Measurements from ENCODE around the gene STK11IP. TPM values are rescaled to one million over a fixed set of nuclear protein-coding genes. Genes with fewer than 3 reads are reported as not detected.

STK11IP gene
- total RNA-seq, 1 experiment from 2014 or later, result 35.6 TPM

DNA sequence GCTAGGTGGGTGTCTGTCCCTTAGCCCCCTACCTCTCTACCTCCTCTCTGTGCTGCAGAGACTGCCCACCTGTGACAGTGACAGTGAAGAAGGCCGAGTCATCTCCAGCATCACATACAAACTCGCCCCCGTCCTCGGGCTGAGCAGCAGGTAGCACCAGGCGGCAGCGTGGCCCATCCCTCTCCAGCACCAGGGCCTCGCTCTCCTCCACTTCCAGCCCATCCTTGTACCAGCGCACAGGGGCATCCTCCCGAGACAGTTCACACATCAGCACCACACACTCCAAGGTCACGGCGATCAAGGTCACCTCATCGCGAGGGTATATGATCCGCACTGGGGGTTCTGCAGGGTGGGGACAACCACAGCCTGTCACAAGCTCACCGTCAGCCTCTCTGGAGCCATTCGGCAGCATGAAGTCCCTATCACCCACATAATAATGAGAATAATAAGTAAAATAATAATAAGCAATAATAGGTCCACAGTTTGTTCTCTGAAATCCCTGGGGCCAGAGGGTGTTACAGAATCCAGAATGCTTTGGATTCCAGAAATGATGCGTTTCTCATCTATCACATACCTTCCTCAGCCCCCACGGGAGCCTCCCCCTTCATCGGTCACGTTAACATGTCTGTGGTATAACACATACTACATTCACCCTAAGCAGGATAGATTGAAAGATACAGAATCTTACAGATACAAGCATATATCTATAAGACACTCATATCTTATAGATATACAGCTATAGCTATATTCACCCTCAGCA is 38.3 kb upstream of the STK11IP start:
- H3K27ac ChIP-seq (ENCODE audit: low read depth, low read length, poor library complexity, severe bottlenecking), result no peak overlapping the region
- POLR2A ChIA-PET (ENCODE audit: low non-redundant PET), result no interaction called here
- H3K4me3 ChIP-seq (ENCODE audit: low read depth, low read length, poor library complexity, severe bottlenecking), result no peak overlapping the region
- CTCF ChIA-PET, result interaction anchor here (0.6 to 1.2 kb wide), 3 partner anchors 122 to 130 kb away, joined by 3 to 5 read pairs (median 4); no protein-coding TSS in a partner anchor
- no peaks in the 10 kb centered on the region for H3K4me1 ChIP-seq (ENCODE audit: insufficient read depth, low read length, poor library complexity, severe bottlenecking)
- H3K27me3 ChIP-seq (replicated peaks; ENCODE audit: insufficient read depth, low read depth, low read length, poor library complexity), result no peaks in the 10 kb centered on the region
- no peaks in the 10 kb centered on the region for H3K9me3 ChIP-seq (ENCODE audit: low read depth, low read length, poor library complexity, severe bottlenecking)
- no TSS peak for BruUV-seq (replicated peaks)
- H3K36me3 ChIP-seq (ENCODE audit: insufficient read depth, low read length, poor library complexity, severe bottlenecking), result no peaks in the 10 kb centered on the region
- intact Hi-C loops (cut with micrococcal nuclease; ENCODE audit: unreplicated experiment), result no loop called here
- DNase-seq (ENCODE audit: low spot score), result no peak
- TF ChIP-seq, protein P1, sequence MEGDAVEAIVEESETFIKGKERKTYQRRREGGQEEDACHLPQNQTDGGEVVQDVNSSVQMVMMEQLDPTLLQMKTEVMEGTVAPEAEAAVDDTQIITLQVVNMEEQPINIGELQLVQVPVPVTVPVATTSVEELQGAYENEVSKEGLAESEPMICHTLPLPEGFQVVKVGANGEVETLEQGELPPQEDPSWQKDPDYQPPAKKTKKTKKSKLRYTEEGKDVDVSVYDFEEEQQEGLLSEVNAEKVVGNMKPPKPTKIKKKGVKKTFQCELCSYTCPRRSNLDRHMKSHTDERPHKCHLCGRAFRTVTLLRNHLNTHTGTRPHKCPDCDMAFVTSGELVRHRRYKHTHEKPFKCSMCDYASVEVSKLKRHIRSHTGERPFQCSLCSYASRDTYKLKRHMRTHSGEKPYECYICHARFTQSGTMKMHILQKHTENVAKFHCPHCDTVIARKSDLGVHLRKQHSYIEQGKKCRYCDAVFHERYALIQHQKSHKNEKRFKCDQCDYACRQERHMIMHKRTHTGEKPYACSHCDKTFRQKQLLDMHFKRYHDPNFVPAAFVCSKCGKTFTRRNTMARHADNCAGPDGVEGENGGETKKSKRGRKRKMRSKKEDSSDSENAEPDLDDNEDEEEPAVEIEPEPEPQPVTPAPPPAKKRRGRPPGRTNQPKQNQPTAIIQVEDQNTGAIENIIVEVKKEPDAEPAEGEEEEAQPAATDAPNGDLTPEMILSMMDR (conservative IDR thresholded peaks at IDR 0.05; ENCODE audit: low read depth, low read length), result no peak
- TF ChIP-seq EZH2 (IDR thresholded peaks at IDR 0.05; ENCODE audit: borderline replicate concordance, low read depth, low read length, poor library complexity, severe bottlenecking), result no peak

DNA sequence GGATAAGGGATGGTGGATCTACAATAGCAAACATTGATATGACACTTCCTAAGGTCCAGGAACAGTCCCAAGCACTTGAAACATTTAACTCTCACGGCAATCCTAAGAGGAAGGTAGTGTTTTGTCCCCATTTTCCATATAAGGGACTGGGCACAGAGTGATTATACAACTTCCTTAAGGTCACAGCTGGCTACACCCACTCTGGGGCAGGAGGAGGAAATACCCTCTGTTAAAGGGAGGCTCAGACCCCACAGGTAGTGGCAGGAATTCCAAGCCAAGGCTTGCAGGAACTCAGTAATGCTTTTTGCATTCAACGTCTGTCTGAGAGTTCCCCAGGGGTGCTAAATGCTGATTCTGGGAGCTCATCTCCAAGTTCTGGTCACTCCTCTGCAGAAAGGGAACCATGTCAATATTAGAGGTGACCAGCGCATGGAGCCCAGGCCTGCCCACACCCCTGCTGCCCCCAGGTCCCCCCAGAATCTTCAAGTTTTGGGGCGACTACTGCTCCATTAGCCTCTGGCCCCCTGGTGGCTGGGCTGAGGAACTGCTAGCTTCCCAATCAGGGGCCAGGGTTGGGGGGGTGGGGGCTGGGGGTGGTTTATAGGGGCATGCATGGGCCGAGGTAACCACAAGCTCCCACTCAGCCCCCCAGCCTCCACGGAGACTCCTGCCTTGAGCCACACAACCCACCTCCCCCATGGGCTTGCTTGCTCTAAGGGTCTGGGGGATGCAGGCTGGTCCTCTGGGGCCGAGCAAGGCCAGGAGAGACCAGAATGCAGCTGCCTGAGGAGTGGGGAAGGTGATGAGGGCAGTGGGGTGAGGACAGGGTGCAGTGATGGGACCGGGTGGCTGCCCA is 37.4 kb upstream of the STK11IP start:
- Histone ChIP-seq H3K36me3 (ENCODE audit: insufficient read depth, low read length, poor library complexity, severe bottlenecking) (no peaks in the 10 kb centered on the region), H3K4me1 (ENCODE audit: insufficient read depth, low read length, poor library complexity, severe bottlenecking) (no peaks in the 10 kb centered on the region), H3K4me3 (ENCODE audit: low read depth, low read length, poor library complexity, severe bottlenecking) (no peak overlapping the region), H3K9me3 (ENCODE audit: low read depth, low read length, poor library complexity, severe bottlenecking) (no peaks in the 10 kb centered on the region), H3K27me3 (replicated peaks; ENCODE audit: insufficient read depth, low read depth, low read length, poor library complexity) (no peaks in the 10 kb centered on the region), H3K27ac (ENCODE audit: low read depth, low read length, poor library complexity, severe bottlenecking) (no peak overlapping the region)
- BruUV-seq (replicated peaks), result no TSS peak
- ChIA-PET CTCF (interaction anchor here (0.5 to 1.2 kb wide), 9 partner anchors 16 to 169 kb away, joined by 3 to 6 read pairs (median 3); partner anchors contain the start of genes CHPF, DES, GMPPA and TMEM198), POLR2A (ENCODE audit: low non-redundant PET) (no interaction called here)
- intact Hi-C loops (cut with micrococcal nuclease; ENCODE audit: unreplicated experiment), result no loop called here
- DNase-seq (ENCODE audit: low spot score), result no peak
- TF ChIP-seq, protein P1 (conservative IDR thresholded peaks at IDR 0.05; ENCODE audit: low read depth, low read length), result peak; percentile 67
- no peak for TF ChIP-seq EZH2 (IDR thresholded peaks at IDR 0.05; ENCODE audit: borderline replicate concordance, low read depth, low read length, poor library complexity, severe bottlenecking)

DNA sequence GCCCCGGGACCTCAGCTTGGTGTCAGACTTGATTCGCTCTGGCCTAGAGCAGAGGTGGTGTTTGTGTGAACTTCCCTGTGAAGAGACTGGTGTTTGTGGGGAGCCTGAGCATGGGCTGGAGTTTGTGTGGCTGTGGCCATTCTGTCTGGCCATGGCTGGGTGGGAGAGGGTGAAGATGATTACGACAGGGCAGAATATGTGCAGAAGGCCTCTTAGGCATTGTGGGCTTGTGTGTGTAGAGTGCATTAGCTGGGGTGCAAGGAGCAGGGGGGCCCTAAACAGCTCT is 36.8 kb upstream of the STK11IP start:
- CTCF ChIA-PET, result interaction anchor here (0.5 to 1.2 kb wide), 5 partner anchors 10 to 128 kb away, joined by 3 to 6 read pairs (median 3); partner anchors contain the start of genes CHPF, GMPPA and TMEM198
- intact Hi-C loops (cut with micrococcal nuclease; ENCODE audit: unreplicated experiment), result no loop called here
- TF ChIP-seq, protein P1 (conservative IDR thresholded peaks at IDR 0.05; ENCODE audit: low read depth, low read length), result no peak
- Histone ChIP-seq H3K27me3 (replicated peaks; ENCODE audit: insufficient read depth, low read depth, low read length, poor library complexity) (no peaks in the 10 kb centered on the region), H3K36me3 (ENCODE audit: insufficient read depth, low read length, poor library complexity, severe bottlenecking) (no peaks in the 10 kb centered on the region), H3K4me1 (ENCODE audit: insufficient read depth, low read length, poor library complexity, severe bottlenecking) (no peaks in the 10 kb centered on the region), H3K4me3 (ENCODE audit: low read depth, low read length, poor library complexity, severe bottlenecking) (no peak overlapping the region), H3K9me3 (ENCODE audit: low read depth, low read length, poor library complexity, severe bottlenecking) (no peaks in the 10 kb centered on the region), H3K27ac (ENCODE audit: low read depth, low read length, poor library complexity, severe bottlenecking) (no peak overlapping the region)
- no TSS peak for BruUV-seq (replicated peaks)
- POLR2A ChIA-PET (ENCODE audit: low non-redundant PET), result no interaction called here
- DNase-seq (ENCODE audit: low spot score), result no peak
